Cardiac muscle cell (in vitro differentiated cells and primary cell): ENCODE results near the gene JAKMIP2. TPM values are rescaled to one million over a fixed set of nuclear protein-coding genes. Genes with fewer than 3 reads are reported as not detected.
A peak's percentile ranks its signal among the peaks of the same experiment; 100 is the strongest.
"Not testable (repeated sequence)": the region's sequence is repeated elsewhere in the genome, so short reads cannot be mapped to it uniquely, and the experiment has no call there.

Experiments
- DNase-seq, 2 donors: peaks; one replicate each; pipeline versions ENCODE4 v3.0.0 to v3.0.0-alpha.2; 2010 to 2017; ENCODE audit warnings: low read depth in 1 of 2, low spot score in 1 of 2
- H3K27ac ChIP-seq: fragments of 200-600 bp; sonication (generic); 2 replicates; pipeline ENCODE4 v1.5.1; 2016
- H3K27me3 ChIP-seq: fragments of 200-600 bp; sonication (generic); 2 replicates; pipeline ENCODE4 v1.6.0; 2016; ENCODE audit warnings: control low read depth
- H3K36me3 ChIP-seq: fragments of 200-600 bp; sonication (generic); 2 replicates; pipeline ENCODE4 v1.5.1; 2016; ENCODE audit warnings: control low read depth
- H3K4me1 ChIP-seq: fragments of 200-600 bp; sonication (generic); 2 replicates; pipeline ENCODE4 v1.8.1; 2017; ENCODE audit warnings: low read depth, mild to moderate bottlenecking, mixed run types
- H3K4me3 ChIP-seq: fragments of 200-600 bp; sonication (generic); 2 replicates; pipeline ENCODE4 v1.5.1; 2016; ENCODE audit warnings: mild to moderate bottlenecking
- H3K9me3 ChIP-seq: fragments of 200-600 bp; sonication (generic); 2 replicates; pipeline ENCODE4 v1.5.1; 2017; ENCODE audit warnings: low read depth, mild to moderate bottlenecking, control low read depth
- polyA plus RNA-seq: library from polyadenylated mRNA; unstranded; fragments of >200 nt; fragmentation: Nextera tagmentation; extraction: Ambion mirVana; gene quantifications from 2 replicates; pipeline ENCODE4 v1.2.1, GENCODE V29; 2016
- total RNA-seq: library from RNA; depleted of rRNA; stranded (reverse); fragments of >200 nt; gene quantifications from 2 replicates; pipeline ENCODE4 v1.2.3, GENCODE V29; 2016
- TF ChIP-seq, protein P1 (sequence below): IDR thresholded peaks from 2 replicates; pipeline ENCODE4 v1.5.1; 2012; ENCODE audit warnings: low read depth, mild to moderate bottlenecking, low read length

JAKMIP2 gene
- 15.9 and 19.6 TPM in 2 replicates for total RNA-seq
- polyA plus RNA-seq = 14.5 and 20.0 TPM in 2 replicates

DNA sequence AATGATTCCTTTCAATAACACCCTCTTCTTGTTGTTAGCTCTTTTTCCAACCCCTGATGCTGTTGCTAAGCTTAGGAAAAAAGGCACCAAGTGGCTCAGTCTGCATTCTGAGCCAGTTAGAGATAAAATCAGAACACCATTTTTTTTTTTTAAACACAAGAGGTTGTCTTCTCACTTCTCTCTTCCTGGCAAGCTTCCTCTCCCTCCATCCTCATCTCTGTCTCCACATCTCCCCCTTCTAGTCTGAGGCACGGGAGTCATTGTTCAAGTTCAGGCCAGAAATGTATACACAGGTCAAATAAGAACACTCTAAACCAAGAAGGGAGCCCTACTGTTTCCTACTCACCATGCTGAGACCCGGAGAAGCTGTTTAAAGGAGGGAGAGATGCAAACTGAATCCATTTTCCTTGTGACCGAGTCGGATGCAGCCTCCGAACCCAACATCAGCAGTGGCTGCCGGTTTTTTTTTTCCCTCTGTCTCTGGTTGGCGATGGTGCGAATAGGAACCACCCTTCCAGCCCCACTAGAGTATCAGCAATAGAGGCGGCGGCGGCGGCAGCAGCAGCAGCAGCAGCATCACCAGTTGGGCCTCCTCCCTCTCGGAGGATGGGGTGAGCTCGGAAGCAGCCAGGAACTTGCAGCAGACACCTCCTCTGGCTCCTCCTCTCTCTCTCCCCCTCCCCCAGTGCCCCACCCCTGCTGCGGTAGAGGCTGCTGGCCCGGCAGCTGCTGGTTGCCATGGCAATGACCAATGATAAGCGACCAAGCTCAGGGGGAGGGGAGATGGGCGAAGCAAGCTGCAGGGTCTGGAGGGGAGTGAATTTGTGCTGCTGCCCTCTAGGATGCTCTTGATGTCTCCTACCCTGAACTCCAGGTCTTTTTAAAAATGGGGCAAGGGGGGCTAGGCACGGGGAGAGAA, at the start of gene JAKMIP2:
Gene JAKMIP2, minus strand, starts transcription at position 619 of the 919 bp plus-strand sequence. CDS start 110,922 bp downstream, outside the sequence.
- H3K4me1 ChIP-seq = no peaks in the 10 kb centered on the region
- H3K27me3 ChIP-seq = no peaks in the 10 kb centered on the region
- no peaks in the 10 kb centered on the region for H3K36me3 ChIP-seq
- no peaks in the 10 kb centered on the region for H3K9me3 ChIP-seq
- H3K27ac ChIP-seq = peak within 1 kb of the TSS; percentile 71
- H3K4me3 ChIP-seq = peak within 1 kb of the TSS; percentile 62
- DNase-seq = peak; percentile 76 to 96
- TF ChIP-seq, protein P1, sequence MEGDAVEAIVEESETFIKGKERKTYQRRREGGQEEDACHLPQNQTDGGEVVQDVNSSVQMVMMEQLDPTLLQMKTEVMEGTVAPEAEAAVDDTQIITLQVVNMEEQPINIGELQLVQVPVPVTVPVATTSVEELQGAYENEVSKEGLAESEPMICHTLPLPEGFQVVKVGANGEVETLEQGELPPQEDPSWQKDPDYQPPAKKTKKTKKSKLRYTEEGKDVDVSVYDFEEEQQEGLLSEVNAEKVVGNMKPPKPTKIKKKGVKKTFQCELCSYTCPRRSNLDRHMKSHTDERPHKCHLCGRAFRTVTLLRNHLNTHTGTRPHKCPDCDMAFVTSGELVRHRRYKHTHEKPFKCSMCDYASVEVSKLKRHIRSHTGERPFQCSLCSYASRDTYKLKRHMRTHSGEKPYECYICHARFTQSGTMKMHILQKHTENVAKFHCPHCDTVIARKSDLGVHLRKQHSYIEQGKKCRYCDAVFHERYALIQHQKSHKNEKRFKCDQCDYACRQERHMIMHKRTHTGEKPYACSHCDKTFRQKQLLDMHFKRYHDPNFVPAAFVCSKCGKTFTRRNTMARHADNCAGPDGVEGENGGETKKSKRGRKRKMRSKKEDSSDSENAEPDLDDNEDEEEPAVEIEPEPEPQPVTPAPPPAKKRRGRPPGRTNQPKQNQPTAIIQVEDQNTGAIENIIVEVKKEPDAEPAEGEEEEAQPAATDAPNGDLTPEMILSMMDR = no peak

GRCh38 chr5:147831465-147831864, 48.9 kb upstream of the JAKMIP2 start, which contains the start of gene SPINK1:
Gene SPINK1 (minus strand): TSS chr5:147831671. CDS start chr5:147831577, 94 bp downstream.
- Histone ChIP-seq H3K27ac (no peak within 1 kb of the TSS), H3K4me1 (peaks cover 7% of the 10 kb centered on the region), H3K27me3 (no peaks in the 10 kb centered on the region), H3K9me3 (no peaks in the 10 kb centered on the region), H3K36me3 (no peaks in the 10 kb centered on the region), H3K4me3 (no peak within 1 kb of the TSS)
- DNase-seq = no peak
- TF ChIP-seq, protein P1 = no peak

GRCh38 chr5:147830035-147830434, 47.5 kb upstream of the JAKMIP2 start:
- Histone ChIP-seq H3K9me3 (no peaks in the 10 kb centered on the region), H3K4me1 (no peaks in the 10 kb centered on the region), H3K27ac (no peak overlapping the region), H3K27me3 (no peaks in the 10 kb centered on the region), H3K36me3 (no peaks in the 10 kb centered on the region), H3K4me3 (no peak overlapping the region)
- TF ChIP-seq, protein P1 = no peak
- no peak for DNase-seq

DNA sequence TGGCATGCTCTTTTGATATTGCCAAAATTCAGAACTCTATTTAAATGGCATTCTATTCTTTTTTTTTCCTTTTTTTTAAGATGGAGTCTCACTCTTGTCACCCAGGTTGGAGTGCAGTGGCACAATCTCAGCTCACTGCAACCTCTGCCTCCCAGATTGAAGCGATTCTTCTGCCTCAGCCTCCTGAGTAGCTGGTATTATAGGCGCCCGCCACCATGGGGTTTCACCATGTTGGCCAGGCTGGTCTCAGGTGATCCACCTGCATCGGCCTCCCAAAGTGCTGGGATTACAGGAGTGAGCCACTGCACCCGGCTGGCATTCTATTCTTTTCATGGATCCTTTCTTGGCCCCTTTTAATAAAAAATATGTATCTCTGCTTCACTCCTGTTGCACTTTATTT, 44.5 kb upstream of the JAKMIP2 start:
- H3K9me3 ChIP-seq, H3K36me3 ChIP-seq, H3K4me3 ChIP-seq, H3K4me1 ChIP-seq, H3K27me3 ChIP-seq, DNase-seq, H3K27ac ChIP-seq: not testable (repeated sequence)

DNA sequence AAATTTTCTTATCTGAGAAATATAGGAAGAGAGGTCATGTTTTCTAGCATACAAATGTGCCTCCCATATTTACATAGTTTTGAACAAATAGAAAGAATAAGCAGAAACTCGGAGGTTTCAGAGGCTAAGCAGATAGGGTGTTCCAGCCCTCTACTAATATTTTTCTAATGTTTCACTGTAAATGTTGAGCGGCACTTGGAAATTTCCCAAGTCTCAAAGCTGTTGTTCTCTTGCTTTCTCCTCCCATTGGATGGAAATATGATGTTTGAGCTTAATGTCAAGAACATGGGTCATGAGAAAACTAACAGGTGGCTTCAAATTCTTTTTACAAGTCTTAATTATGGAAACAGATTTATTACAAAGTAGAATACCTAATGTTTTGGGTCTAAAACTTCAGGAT, 43.8 kb upstream of the JAKMIP2 start:
- H3K4me3 ChIP-seq = no peak overlapping the region
- DNase-seq = no peak
- no peaks in the 10 kb centered on the region for H3K27me3 ChIP-seq
- H3K27ac ChIP-seq = no peak overlapping the region
- no peaks in the 10 kb centered on the region for H3K9me3 ChIP-seq
- TF ChIP-seq, protein P1 = no peak
- no peaks in the 10 kb centered on the region for H3K4me1 ChIP-seq
- H3K36me3 ChIP-seq = no peaks in the 10 kb centered on the region
